OCI-LY1 (cell line): ENCODE results near the gene SYNCRIP.

Source experiments
- CTCF ChIP-seq: fragments of 200-600 bp; sonication (generic), shearing (Covaris generic); IDR thresholded peaks from 2 replicates; pipeline ENCODE4 v1.5.1; 2017; ENCODE audit warnings: mild to moderate bottlenecking, antibody characterized with exemption, low read length, moderate library complexity, mixed read lengths
- EZH2 ChIP-seq: fragments of 200-600 bp; sonication (generic), shearing (Covaris generic); IDR thresholded peaks from 2 replicates; pipeline ENCODE4 v1.8.0; 2017; ENCODE audit warnings: borderline replicate concordance, mixed run types, mild to moderate bottlenecking, antibody characterized with exemption, low read length, moderate library complexity, mixed read lengths

- TF ChIP-seq EZH2 (no peak), CTCF (no peak)
Observed at GRCh38 chr6:85650606-85651005, 7.9 kb upstream of the SYNCRIP start.
